BJ (cell line): ENCODE measurements around the gene NCOA7. TPM values are rescaled to one million over a fixed set of nuclear protein-coding genes. Genes with fewer than 3 reads are reported as not detected.

Source experiments
- CTCF ChIA-PET: fragments of 350-600 bp; formaldehyde crosslinking; extraction: SDS; loops from one replicate; lab custom pipeline; 2021; ENCODE audit warnings: antibody characterized with exemption, inconsistent platforms; lab: Yijun Ruan, JAX
- POLR2A ChIA-PET: fragments of 300-600 bp; sonication (Branson Sonifier 250); formaldehyde crosslinking; extraction: SDS; loops from one replicate; lab custom pipeline; 2021; ENCODE audit warnings: antibody characterized with exemption; lab: Charles Lee
- DNase-seq: peaks from one replicate; pipeline ENCODE4 v3.0.0-alpha.2; 2011; ENCODE audit warnings: low read depth
- H3K27me3 ChIP-seq: 2 replicates; pipeline ENCODE4 v1.6.0; 2011; ENCODE audit warnings: low read length; ENCODE audit not compliant: control insufficient read depth, insufficient read depth
- H3K36me3 ChIP-seq: 2 replicates; pipeline ENCODE4 v1.5.1; 2011; ENCODE audit warnings: low read length; ENCODE audit not compliant: control insufficient read depth, insufficient read depth
- H3K4me3 ChIP-seq: 2 replicates; pipeline ENCODE4 v1.5.1; 2011; ENCODE audit warnings: low read depth, mild to moderate bottlenecking, control low read depth, low read length
- polyA plus RNA-seq: library from polyadenylated mRNA; depleted of rRNA; stranded (reverse); fragments of >200 nt; gene quantifications from 2 replicates; pipeline ENCODE4 v1.2.3, GENCODE V29; 2011
- TF ChIP-seq, protein P1 (sequence below): IDR thresholded peaks from 2 replicates; pipeline ENCODE4 v1.5.1; 2011; ENCODE audit warnings: low read depth, mild to moderate bottlenecking, control low read depth, inconsistent platforms, low read length, moderate library complexity; ENCODE audit not compliant: insufficient read depth

NCOA7 gene
- polyA plus RNA-seq, 1 experiment: 27.2 TPM

DNA sequence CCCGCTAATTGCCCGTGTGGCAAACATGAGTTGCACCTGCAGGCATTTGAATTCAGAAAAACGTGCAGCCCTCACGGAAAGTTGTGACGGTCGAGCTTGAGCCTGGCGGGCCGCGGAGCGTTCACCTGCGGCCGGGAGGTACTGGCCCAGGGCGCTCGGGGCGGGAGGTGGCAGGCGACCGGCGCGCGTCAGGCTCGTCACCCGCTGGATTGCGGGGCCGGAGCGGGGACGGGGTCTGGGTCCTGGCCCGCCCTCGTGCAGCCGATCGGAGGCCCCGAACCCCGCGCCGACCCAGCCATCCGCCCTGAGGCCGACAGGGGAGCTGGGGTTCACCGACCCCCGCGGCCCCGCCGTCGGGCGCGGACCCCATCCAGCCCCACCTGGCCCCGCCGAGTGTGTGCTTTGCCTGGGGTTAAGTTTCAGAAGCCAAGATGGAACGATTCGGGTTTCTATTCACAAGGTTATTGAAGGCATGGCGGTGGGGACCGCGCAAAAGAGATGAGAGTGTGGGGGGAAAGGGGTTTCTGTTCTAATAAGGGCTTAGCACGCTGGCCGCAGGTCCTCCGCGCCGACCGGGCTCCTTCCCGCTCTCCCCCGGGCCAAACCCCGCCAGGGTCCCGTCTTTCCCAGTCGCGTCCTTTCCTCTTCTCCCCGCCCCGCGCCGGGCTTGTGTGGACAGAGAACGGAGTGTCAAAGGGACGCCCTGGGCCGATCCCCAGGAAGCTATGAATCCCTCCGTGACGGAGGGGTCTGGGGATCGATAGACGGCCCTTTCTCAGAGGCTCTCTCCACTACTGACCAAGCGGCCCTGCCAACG is 43.0 kb upstream of the NCOA7 start:
- peak overlapping the region; percentile 19 for H3K4me3 ChIP-seq
- no peak for DNase-seq
- TF ChIP-seq, protein P1, sequence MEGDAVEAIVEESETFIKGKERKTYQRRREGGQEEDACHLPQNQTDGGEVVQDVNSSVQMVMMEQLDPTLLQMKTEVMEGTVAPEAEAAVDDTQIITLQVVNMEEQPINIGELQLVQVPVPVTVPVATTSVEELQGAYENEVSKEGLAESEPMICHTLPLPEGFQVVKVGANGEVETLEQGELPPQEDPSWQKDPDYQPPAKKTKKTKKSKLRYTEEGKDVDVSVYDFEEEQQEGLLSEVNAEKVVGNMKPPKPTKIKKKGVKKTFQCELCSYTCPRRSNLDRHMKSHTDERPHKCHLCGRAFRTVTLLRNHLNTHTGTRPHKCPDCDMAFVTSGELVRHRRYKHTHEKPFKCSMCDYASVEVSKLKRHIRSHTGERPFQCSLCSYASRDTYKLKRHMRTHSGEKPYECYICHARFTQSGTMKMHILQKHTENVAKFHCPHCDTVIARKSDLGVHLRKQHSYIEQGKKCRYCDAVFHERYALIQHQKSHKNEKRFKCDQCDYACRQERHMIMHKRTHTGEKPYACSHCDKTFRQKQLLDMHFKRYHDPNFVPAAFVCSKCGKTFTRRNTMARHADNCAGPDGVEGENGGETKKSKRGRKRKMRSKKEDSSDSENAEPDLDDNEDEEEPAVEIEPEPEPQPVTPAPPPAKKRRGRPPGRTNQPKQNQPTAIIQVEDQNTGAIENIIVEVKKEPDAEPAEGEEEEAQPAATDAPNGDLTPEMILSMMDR: no peak
- POLR2A ChIA-PET: no interaction called here
- no peaks in the 10 kb centered on the region for H3K36me3 ChIP-seq
- CTCF ChIA-PET: interaction anchor here (0.6 to 1.3 kb wide), 3 partner anchors 430 to 978 kb away, joined by 3 read pairs; no protein-coding TSS in a partner anchor
- peaks cover 48% of the 10 kb centered on the region for H3K27me3 ChIP-seq

DNA sequence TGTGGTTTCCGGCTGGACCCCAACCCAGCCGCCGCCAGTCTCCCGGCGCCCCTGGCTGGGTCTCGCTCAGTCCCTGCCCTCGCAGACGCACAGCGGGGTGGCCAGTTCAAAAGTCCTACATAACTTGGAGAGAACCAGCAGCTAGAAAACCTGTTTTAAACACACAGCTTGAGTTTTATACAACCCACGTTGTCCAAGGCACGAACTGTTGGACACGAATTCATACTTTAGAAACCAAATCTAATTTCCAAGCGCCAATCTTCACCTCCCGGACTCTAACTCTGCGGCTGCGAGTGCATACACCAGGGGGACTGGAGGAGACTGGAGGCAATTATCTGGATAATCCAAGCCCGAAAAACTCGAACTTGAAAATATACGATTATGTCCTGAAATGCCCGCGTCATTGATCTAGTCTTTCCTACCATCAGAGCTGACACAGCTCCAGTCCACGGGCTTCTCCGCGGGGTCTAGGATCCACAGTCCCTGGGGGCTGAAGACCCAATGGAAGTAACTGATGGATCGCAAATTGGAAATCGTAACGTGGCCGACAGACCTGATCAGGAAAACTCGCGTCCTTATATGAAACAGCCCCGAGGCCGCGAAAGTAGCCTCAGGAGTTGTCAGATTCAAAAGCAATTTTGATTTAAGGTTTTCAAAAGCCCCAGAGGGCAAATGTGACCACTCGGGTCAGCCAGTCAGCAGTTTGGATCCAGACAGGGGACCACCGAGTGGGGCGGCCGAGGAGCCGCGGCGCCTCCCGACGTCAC is 42.2 kb upstream of the NCOA7 start:
- Histone ChIP-seq H3K27me3 (peaks cover 47% of the 10 kb centered on the region), H3K4me3 (peak overlapping the region; percentile 60), H3K36me3 (no peaks in the 10 kb centered on the region)
- TF ChIP-seq, protein P1: no peak
- no peak for DNase-seq
- POLR2A ChIA-PET: no interaction called here
- CTCF ChIA-PET: interaction anchor here (0.6 to 0.9 kb wide), 2 partner anchors 430 to 977 kb away, joined by 3 read pairs; no protein-coding TSS in a partner anchor

DNA sequence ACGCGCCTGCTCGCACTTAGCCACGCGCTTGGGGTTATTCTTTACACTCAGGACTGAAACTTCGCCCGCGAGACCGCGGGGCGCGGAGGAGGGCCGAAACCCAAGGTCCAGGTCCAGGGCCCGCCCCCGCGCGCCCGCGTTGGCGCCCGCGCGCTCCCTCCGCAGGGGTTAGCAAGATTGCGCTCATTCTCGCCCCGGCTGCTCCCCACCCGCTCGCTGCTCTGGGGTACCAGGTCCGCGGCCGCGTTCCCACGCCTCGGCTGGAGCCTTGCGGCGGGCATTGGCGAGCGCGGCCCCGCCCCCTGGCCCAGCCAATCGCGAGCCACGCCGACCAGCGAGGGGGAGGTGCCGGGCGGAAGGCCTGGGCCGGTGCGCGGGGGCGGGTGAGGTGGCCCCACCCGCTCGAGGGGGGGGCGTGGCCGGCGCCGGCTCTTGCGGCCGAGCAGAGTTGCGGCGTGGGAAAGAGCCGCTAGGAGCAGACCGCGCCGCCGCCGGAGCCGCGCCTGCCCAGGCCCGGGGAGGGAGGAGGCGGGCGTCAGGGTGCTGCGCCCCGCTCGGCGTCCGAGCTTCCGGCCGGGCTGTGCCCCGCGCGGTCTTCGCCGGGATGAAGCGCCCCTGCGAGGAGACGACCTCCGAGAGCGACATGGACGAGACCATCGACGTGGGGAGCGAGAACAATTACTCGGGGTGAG is 41.4 kb upstream of the NCOA7 start, which contains the start of gene HEY2:
TSS of gene HEY2 (plus strand) at position 460 of the 692 bp plus-strand sequence. CDS start at position 605, 145 bp downstream.
- no peaks in the 10 kb centered on the region for H3K36me3 ChIP-seq
- H3K27me3 ChIP-seq: peaks cover 46% of the 10 kb centered on the region
- TF ChIP-seq, protein P1: no peak
- peak within 1 kb of the TSS; percentile 60 for H3K4me3 ChIP-seq
- ChIA-PET CTCF (no interaction called here), POLR2A (no interaction called here)
- peak; percentile 30 for DNase-seq

DNA sequence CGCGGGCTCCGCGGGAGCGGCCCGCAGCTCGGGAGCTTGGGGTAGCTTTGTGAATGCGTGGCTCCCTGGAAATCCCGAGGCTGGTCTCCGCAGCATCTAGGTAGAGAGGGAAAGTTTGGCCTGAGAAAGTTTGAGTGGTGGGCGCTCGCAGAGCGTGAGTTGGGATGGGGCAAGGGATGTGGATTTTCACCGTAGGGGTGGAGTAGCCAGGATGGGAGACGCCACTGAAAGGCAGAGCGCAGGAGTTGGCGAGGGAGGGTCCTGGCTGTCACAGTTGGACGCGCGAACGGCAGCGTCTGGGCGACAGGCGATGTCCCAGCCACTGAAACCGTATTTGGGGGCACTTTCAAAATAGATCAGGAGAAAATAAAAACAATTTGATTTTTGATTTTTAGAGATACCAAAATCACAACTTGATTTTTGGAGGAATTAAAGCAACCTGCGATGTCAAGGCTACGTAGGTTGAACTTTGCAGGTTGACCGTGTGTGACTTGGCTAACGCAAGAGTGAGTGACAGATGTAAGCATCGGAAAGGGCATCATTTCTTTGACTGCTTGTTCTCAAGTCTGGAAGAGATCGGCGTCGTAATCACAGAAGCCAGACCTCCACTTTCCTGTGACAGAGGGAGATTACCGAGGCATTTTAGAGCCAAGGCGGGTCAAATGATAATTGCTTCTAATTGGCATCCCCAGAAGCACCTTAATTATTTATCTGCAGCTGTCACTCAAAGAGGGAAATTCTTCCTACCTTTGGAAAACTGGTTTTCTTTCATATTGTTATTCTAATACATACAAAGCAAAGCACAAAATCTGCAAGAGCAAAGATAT is 40.7 kb upstream of the NCOA7 start:
- H3K27me3 ChIP-seq: peaks cover 50% of the 10 kb centered on the region
- DNase-seq: no peak
- ChIA-PET CTCF (no interaction called here), POLR2A (no interaction called here)
- peak overlapping the region; percentile 60 for H3K4me3 ChIP-seq
- TF ChIP-seq, protein P1: no peak
- H3K36me3 ChIP-seq: no peaks in the 10 kb centered on the region
